NT2/D1 (cell line): ENCODE results near the gene GON4L.

ENCODE experiments used
- SUZ12 ChIP-seq: IDR thresholded peaks from 2 replicates; pipeline ENCODE4 v1.6.1; 2011; ENCODE audit not compliant: insufficient read length, insufficient read depth; ENCODE audit errors: extremely low read depth
- YY1 ChIP-seq: IDR thresholded peaks from 2 replicates; pipeline ENCODE4 v1.6.1; 2011; ENCODE audit not compliant: insufficient read length, insufficient read depth
- ZNF274 ChIP-seq: IDR thresholded peaks from 2 replicates; pipeline ENCODE4 v1.6.1; 2011; ENCODE audit warnings: mild to moderate bottlenecking, low read depth, low read length

- TF ChIP-seq YY1 (no peak), SUZ12 (no peak), ZNF274 (no peak)
These were observed 25.6 kb downstream of the GON4L start for GRCh38 chr1:155831279-155831976.
